GM19238 (cell line): Measurements from ENCODE around the gene SIM2.

Source experiments
- DNase-seq: peaks from one replicate; pipeline ENCODE4 v3.0.0; 2011; ENCODE audit warnings: low spot score; ENCODE audit not compliant: insufficient read length

Gene SIM2

DNA sequence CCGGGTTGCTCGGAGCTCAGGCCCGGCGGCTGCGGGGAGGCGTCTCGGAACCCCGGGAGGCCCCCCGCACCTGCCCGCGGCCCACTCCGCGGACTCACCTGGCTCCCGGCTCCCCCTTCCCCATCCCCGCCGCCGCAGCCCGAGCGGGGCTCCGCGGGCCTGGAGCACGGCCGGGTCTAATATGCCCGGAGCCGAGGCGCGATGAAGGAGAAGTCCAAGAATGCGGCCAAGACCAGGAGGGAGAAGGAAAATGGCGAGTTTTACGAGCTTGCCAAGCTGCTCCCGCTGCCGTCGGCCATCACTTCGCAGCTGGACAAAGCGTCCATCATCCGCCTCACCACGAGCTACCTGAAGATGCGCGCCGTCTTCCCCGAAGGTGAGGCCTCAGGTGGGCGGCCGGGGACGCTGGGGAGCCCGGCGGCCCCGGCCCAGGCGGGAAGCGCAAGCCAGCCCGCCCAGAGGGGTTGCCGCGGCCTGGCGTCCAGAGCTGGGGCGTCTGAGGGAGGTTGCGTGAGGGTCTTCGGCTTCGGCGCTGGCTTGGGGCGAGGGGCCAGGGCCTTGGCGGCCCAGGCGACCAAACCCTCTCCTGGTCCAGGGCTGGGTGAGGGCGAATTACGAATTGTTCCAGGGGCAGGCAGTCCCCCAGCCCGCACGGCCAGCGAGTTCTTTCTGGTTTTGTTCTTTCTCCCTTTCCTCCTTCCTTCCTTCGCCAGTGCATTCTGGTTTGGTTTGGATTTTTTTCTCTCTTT lies 805 bp downstream of the SIM2 start:
- DNase-seq: no peak

DNA sequence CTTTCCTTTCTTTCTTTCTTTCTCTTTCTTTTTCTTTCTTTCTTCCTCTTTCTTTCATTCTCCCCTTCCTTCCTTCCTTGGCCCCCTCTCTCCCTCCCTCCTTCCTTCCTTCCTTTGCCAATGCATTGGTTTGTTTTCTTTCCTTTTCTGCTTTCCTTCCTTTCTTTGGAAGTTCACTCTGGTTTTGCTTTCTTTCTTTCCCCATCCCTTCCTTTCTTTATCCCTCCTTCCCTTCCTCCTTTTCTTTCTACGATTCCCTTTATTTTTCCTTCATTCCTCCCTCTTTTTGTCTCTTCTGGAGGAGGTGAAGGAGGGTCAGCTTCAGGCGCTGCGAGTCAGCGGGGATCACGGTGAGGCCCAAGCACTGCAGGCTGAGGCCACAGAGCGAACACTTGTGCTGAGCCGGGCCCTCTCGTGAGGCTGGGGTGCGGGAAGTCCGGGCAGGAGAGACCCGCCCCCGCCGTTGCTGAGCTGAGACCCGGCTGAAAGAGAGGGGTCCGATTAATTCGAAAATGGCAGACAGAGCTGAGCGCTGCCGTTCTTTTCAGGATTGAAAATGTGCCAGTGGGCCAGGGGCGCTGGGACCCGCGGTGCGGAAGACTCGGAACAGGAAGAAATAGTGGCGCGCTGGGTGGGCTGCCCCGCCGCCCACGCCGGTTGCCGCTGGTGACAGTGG lies 1.5 kb downstream of the SIM2 start:
- DNase-seq: no peak

DNA sequence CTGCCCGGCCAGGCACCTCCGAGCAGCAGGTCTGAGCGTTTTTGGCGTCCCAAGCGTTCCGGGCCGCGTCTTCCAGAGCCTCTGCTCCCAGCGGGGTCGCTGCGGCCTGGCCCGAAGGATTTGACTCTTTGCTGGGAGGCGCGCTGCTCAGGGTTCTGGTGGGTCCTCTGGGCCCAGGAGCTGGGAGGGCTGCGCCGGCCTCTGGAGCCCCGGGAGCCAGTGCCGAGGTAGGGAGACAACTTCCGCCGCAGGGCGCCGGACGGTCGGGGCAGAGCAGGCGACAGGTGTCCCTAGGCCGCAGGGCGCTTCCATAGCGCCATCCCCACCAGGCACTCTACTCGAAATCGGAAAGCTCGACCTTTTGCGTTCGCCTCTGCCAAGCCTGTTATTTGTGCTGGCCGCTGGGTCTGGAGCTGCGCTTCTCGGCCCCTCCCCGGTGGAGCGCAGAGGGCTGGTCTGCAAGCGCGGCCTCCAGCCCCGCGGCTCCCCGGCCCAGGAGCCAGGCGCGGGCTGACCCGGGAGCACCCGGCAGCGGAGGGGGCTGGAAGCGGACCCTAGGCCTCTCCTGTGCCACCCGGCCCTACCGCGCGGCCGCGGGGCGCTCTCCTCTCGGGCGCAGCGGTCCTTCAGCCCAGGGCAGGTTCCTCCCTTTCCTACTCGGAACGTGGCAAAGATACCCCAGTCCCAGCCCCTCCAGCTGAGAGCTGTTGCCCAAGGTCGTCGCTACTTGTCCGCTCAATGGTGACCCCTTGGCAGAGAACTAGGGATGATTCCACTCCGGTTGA lies 2.2 kb downstream of the SIM2 start:
- no peak for DNase-seq

GRCh38 chr21:36701756-36702621 lies 3.1 kb downstream of the SIM2 start:
- no peak for DNase-seq

GRCh38 chr21:36702622-36702968 lies 3.7 kb downstream of the SIM2 start:
- DNase-seq: no peak

DNA sequence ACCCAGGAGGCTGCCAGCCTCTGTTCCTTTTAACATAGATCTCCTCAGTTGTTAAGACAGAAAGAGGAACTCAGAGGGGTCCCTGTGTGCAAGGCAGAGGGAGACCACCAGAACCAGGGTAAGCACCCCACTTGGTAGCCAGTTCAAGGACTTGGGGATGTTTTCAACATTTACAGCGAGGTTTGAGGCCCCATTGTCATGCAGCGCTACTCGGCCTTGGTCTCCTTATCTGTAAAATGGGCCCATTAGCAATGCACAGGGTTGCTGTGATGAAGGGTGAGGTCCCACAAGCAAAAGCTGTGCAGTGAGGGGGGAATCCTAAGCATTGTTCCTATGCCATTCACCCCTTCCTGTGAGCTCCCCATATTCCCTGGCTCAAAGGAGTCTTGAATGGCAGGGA lies 4.2 kb downstream of the SIM2 start:
- no peak for DNase-seq

- DNase-seq: no peak
Observed at GRCh38 chr21:36703626-36704280, 4.8 kb downstream of the SIM2 start.

GRCh38 chr21:36704281-36704957 lies 5.5 kb downstream of the SIM2 start:
- no peak for DNase-seq

- DNase-seq: no peak
Observed at GRCh38 chr21:36704958-36705678, 6.2 kb downstream of the SIM2 start.

DNA sequence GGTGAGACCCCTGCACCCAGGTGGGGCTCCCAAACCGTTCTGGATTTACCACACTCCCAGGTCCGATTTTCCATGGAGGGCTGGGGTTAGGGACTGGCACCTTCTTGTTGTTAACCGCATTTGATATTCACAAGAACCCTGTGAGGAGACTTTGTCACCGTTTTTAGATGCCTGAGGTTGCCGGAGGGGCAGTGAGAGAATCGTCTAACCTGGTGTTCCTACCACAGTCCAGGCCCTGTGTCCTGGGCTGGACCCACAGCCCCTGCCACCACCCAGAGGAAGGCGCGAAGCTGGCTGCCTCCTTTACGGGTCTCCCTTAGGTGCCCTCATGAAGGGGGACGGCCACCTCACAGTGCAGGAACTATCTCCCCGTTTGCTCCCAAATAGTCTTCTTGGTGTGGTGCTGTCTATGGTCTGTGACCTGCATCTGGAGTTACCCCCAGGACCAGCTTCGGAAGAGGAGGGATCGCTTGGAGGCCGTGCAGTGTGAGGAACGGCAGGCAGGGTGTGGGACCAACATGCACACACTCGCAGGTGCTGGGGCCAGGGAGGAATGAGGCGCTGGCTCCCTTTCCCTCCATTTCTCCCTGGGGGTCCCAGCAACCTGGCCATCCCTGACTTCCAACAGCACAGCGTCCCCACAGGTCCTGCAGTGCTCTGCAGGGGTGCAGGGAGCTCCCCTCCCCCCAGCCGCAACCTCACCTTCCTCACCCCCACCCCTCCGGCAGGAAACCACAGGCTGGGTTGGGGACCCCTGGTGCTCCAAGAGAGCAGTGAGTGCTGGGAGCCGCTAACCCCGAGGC lies 7.0 kb downstream of the SIM2 start:
- DNase-seq: no peak

- DNase-seq: no peak
Observed at GRCh38 chr21:36706482-36706852, 7.6 kb downstream of the SIM2 start.

GRCh38 chr21:36706951-36707762 lies 8.2 kb downstream of the SIM2 start:
- DNase-seq: no peak

DNA sequence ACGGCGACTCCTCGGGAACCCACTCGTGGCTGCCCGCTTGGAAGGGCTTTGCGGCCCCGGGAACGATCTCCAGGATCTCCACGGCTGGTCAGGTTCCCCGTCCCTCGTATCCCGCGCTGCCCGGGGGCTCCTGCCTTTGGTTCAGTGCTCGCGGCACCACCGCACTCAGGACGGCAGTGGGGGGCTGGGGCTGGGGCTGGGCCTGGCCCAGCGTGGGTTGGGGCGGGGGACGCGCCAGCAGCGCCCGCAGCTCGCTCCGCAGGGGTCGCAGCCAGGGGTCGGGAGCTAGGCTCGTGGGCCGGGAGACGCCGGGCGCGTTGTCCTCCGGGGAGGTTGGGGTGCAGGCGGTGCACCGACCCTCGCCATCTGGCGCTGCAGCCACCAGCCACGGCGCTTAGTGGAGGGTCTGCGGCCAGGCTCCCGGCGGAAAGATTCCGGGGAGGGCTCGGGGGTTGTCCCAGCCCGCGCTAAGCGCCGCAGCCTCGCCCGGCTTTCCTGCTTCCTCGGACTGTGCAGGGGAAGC lies 8.9 kb downstream of the SIM2 start:
- no peak for DNase-seq

DNA sequence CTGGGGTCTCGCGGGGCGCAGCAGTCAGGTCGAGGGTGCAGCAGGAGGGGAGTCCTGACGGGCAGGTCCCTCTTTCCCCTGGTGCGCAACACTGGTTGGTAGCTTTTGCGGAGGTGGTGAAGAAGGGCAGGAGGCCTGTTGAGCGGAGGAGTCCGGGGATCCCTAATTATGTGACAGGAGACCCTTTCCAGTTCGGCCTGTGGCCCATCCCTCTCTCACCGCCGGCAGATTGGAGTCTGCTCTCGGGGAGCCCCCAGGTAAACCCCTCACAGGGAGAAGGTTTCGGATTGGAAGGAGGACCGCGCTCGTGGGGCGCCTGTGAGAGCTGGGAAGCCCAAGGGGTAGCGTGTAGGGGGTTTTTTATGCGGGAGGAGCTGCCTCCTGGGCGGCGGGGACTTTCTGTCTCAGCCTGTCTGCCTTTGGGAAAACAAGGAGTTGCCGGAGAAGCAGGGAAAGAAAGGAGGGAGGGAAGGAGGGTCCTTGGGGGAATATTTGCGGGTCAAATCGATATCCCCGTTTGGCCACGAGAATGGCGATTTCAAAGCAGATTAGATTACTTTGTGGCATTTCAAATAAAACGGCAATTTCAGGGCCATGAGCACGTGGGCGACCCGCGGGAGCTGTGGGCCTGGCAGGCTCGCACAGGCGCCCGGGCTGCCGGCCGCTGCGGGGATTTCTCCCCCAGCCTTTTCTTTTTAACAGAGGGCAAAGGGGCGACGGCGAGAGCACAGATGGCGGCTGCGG lies 9.5 kb downstream of the SIM2 start:
- DNase-seq: no peak

DNA sequence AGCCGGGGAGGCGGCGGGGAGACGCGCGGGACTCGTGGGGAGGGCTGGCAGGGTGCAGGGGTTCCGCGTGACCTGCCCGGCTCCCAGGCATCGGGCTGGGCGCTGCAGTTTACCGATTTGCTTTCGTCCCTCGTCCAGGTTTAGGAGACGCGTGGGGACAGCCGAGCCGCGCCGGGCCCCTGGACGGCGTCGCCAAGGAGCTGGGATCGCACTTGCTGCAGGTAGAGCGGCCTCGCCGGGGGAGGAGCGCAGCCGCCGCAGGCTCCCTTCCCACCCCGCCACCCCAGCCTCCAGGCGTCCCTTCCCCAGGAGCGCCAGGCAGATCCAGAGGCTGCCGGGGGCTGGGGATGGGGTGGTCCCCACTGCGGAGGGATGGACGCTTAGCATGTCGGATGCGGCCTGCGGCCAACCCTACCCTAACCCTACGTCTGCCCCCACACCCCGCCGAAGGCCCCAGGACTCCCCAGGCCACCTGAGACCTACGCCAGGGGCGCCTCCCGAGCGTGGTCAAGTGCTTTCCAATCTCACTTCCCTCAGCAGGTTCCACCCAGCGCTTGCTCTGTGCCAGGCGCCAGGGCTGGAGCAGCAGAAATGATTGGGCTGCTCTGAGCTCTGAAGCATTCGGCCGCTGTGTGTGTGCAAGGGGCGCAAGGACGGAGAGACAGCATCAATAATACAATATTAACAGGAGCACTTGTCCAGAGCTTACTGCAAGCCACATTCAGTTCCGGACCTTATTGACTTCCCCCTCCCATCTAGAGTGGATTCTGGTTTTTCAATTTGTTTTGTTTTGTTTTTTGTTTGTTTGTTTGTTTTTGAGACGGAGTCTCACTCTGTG lies 10.3 kb downstream of the SIM2 start:
- DNase-seq: no peak
